Nephron (organoid): ENCODE data around the gene SLC28A2.
"Not testable (repeated sequence)": the region's sequence is repeated elsewhere in the genome, so short reads cannot be mapped to it uniquely, and the experiment has no call there.

Experiments used
- H3K27ac Mint-ChIP-seq, 3 experiments: 2 replicates each; pipeline ENCODE4 v1.8.0; 2020; ENCODE audit warnings: mixed read lengths in 3 of 3, mild to moderate bottlenecking in 2 of 3, moderate library complexity in 1 of 3
- H3K27me3 Mint-ChIP-seq: 2 replicates; pipeline ENCODE4 v1.8.0; 2021; ENCODE audit warnings: low read depth, mild to moderate bottlenecking, moderate library complexity, mixed read lengths
- H3K36me3 Mint-ChIP-seq: 2 replicates; pipeline ENCODE4 v1.8.0; 2020; ENCODE audit warnings: low read depth, mixed read lengths
- H3K4me1 Mint-ChIP-seq: 2 replicates; pipeline ENCODE4 v1.8.0; 2020; ENCODE audit warnings: mixed read lengths
- H3K4me3 Mint-ChIP-seq, 3 experiments: 2 replicates each; pipeline ENCODE4 v1.8.0; 2020; ENCODE audit warnings: mild to moderate bottlenecking in 3 of 3, mixed read lengths in 3 of 3, moderate library complexity in 2 of 3
- H3K9me3 Mint-ChIP-seq: 2 replicates; pipeline ENCODE4 v1.8.0; 2020; ENCODE audit warnings: mixed read lengths
- TF ChIP-seq, protein P1 (sequence below), 3 experiments: fragments of 200-600 bp; sonication (generic); IDR thresholded peaks; one replicate each; pipeline ENCODE4 v1.5.0; 2021; ENCODE audit warnings: antibody characterized with exemption in 3 of 3; ENCODE audit not compliant: unreplicated experiment in 3 of 3

Gene SLC28A2

DNA sequence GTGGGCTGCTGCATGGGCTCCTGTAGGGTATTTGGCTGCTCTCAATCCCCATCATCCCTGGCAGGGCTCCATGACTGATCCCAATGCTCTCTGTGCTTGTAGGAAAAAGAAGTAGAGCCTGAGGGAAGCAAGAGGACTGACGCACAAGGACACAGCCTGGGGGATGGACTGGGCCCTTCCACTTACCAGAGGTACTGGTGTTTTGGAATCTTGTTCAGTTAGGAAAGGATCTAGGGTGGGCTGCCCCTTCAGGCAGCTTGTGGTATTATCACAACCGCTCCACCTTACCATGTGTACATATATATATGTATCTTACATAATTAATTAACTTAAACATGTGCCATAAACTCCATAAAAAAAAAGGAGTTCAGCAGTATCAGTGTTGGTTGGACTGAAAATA, 1.3 kb downstream of the SLC28A2 start:
- H3K9me3 Mint-ChIP-seq = peaks cover 3% of the 10 kb centered on the region

DNA sequence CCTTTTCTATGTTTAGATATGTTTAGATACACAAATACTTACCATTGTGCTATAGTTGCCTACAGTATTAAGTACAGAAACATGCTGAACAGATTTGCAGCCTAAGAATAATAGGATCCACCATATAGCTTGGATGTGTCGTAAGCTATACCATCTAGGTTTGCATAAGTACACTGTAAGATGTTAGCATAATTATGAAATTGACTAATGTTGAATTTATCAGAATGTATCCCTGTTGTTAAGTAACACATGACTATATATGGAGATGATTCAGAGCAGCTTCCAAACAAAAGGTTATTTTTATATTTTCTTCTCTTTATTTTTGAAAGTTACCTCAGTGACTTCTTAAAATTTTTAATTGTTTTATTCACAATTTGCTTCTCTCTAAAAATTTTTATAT, 2.4 kb downstream of the SLC28A2 start:
- TF ChIP-seq, protein P1, sequence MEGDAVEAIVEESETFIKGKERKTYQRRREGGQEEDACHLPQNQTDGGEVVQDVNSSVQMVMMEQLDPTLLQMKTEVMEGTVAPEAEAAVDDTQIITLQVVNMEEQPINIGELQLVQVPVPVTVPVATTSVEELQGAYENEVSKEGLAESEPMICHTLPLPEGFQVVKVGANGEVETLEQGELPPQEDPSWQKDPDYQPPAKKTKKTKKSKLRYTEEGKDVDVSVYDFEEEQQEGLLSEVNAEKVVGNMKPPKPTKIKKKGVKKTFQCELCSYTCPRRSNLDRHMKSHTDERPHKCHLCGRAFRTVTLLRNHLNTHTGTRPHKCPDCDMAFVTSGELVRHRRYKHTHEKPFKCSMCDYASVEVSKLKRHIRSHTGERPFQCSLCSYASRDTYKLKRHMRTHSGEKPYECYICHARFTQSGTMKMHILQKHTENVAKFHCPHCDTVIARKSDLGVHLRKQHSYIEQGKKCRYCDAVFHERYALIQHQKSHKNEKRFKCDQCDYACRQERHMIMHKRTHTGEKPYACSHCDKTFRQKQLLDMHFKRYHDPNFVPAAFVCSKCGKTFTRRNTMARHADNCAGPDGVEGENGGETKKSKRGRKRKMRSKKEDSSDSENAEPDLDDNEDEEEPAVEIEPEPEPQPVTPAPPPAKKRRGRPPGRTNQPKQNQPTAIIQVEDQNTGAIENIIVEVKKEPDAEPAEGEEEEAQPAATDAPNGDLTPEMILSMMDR (IDR thresholded peaks at IDR 0.05; ENCODE audit: unreplicated experiment in 3 of 3) = no peak
- Mint-ChIP-seq H3K36me3 (no peaks in the 10 kb centered on the region), H3K27ac (no peak overlapping the region), H3K4me1 (no peaks in the 10 kb centered on the region), H3K4me3 (no peak overlapping the region), H3K9me3 (no peaks in the 10 kb centered on the region), H3K27me3 (no peaks in the 10 kb centered on the region)

More for the DNA sequence above, 1.3 kb downstream of the SLC28A2 start:
- Mint-ChIP-seq H3K4me3 (no peak overlapping the region), H3K27ac (no peak overlapping the region), H3K36me3 (no peaks in the 10 kb centered on the region), H3K27me3 (no peaks in the 10 kb centered on the region), H3K4me1 (no peaks in the 10 kb centered on the region)
- TF ChIP-seq, protein P1 (IDR thresholded peaks at IDR 0.05; ENCODE audit: unreplicated experiment in 3 of 3) = peak in 2 of 3 experiments; percentile 11 to 12

DNA sequence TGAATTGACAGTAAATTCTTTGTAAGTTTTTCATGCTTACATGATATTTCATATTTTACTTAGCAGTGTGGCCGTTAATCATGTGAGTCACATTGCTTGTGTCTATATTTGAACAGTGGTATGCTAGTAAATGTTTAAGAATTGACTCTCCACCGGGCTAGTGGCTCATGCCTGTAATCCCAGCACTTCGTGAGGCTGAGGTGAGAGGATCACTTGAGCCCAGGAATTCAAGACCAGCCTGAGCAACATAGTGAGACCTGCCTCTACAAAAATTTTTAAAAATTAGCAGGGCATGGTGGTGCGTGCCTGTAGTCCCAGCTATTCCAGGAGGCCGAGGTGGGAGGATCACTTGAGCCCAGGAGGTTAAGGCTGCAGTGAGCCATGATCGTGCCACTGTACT, 2.8 kb downstream of the SLC28A2 start:
- H3K27ac Mint-ChIP-seq, H3K4me1 Mint-ChIP-seq, H3K27me3 Mint-ChIP-seq, H3K36me3 Mint-ChIP-seq, H3K4me3 Mint-ChIP-seq, H3K9me3 Mint-ChIP-seq: not testable (repeated sequence)

DNA sequence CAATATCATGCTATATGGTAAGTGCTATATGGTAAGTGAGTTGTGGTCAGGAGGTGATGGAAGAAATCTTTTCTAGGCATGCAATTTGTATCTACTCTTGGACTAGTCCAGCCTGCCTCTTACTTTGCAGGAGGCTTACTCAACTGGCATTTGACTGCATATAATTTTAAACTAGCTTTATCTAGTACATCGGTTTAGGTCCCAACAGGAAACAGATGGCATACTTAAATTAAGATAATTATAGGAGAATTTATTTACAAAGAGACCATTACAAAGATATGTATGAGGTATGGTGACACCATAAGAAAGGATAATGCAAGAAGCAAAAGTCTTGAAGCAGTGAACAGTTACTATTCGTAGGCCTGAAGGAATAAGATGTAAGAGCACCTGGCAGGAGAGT, 7.8 kb downstream of the SLC28A2 start:
- Mint-ChIP-seq H3K4me1 (no peaks in the 10 kb centered on the region), H3K9me3 (peaks cover 3% of the 10 kb centered on the region), H3K27me3 (no peaks in the 10 kb centered on the region), H3K36me3 (no peaks in the 10 kb centered on the region), H3K27ac (no peak overlapping the region), H3K4me3 (no peak overlapping the region)
- TF ChIP-seq, protein P1 (IDR thresholded peaks at IDR 0.05; ENCODE audit: unreplicated experiment in 3 of 3) = no peak

DNA sequence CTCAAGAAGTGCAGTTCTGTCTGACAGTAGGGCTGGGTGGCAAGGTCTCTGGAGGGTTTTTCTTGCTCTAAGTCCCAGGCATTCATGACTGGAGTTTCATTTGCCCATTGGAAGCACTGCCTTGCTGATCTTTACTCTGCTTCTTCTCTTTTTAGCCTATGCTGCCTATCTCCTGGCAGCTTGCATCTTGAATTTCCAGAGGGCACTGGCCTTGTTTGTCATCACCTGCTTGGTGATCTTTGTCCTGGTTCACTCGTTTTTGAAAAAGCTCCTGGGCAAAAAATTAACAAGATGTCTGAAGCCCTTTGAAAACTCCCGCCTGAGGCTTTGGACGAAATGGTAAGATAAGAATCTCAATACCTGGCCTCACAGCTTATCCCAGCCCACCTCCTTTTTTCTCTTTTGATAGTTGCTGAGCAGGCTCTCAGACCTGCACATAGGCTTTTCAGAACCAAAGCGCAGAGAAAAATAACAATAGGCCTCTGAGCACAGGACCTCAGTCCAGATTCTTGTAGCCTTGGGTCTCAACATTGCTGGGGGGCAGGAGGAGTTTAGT, 10.9 kb downstream of the SLC28A2 start:
- Mint-ChIP-seq H3K27me3 (no peaks in the 10 kb centered on the region), H3K36me3 (no peaks in the 10 kb centered on the region), H3K4me3 (no peak overlapping the region), H3K27ac (peak overlapping the region; percentile 79 to 87 (median 85)), H3K4me1 (no peaks in the 10 kb centered on the region), H3K9me3 (peaks cover 3% of the 10 kb centered on the region)
- TF ChIP-seq, protein P1 (IDR thresholded peaks at IDR 0.05; ENCODE audit: unreplicated experiment in 3 of 3) = no peak

DNA sequence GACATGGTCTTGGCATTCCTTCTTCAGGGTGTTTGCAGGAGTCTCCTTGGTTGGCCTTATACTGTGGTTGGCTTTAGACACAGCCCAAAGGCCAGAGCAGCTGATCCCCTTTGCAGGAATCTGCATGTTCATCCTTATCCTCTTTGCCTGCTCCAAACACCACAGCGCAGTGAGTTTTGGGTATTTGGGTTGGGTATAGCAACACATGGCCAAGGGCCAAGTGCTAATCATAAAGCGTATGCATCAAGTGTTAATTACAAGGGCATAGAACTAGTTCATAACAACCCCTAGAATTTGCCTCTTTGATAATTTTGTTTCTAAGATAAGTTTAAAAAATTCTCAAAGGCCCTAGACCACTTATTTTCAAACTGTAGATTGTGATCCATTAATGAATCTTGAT, 11.8 kb downstream of the SLC28A2 start:
- Mint-ChIP-seq H3K27ac (peak overlapping the region in 1 of 3 experiments; percentile 85), H3K9me3 (peaks cover 3% of the 10 kb centered on the region), H3K4me3 (no peak overlapping the region), H3K27me3 (no peaks in the 10 kb centered on the region), H3K36me3 (no peaks in the 10 kb centered on the region), H3K4me1 (no peaks in the 10 kb centered on the region)
- TF ChIP-seq, protein P1 (IDR thresholded peaks at IDR 0.05; ENCODE audit: unreplicated experiment in 3 of 3) = no peak
